HCT116 (cell line): Measurements from ENCODE around the gene CHST11. TPM values are rescaled to one million over a fixed set of nuclear protein-coding genes. Genes with fewer than 3 reads are reported as not detected.
A peak's percentile ranks its signal among the peaks of the same experiment; 100 is the strongest.

Experiments
- ATAC-seq: fragments of 200-7000 bp; cut with Tn5 transposase; 2 replicates; pipeline ENCODE4 v1.9.1; 2020; ENCODE audit warnings: mild to moderate bottlenecking, moderate library complexity
- BruUV-seq: library from RNA; stranded (reverse); fragments of 400-500 nt; replicated peaks from 2 replicates; lab custom pipeline; 2021; lab: Mats Ljungman, UMichigan
- CTCF ChIA-PET: fragments of 300-600 bp; sonication (Branson Sonifier 250); formaldehyde crosslinking; loops from one replicate; lab custom pipeline; 2021; ENCODE audit warnings: antibody characterized with exemption; lab: Charles Lee
- POLR2A ChIA-PET: fragments of 300-600, 350-600 bp; sonication (Branson Sonifier 250); formaldehyde crosslinking; loops from one replicate; lab custom pipeline; 2021; ENCODE audit warnings: antibody characterized with exemption; lab: Charles Lee
- RAD21 ChIA-PET, 2 experiments: fragments of 300-600 bp; sonication (Branson Sonifier 250); formaldehyde crosslinking; loops; one replicate each; lab custom pipeline; 2023; ENCODE audit warnings: low total read pairs in 2 of 2; ENCODE audit not compliant: uncharacterized antibody in 2 of 2, unreplicated experiment in 2 of 2, low non-redundant PET in 1 of 2; lab: Charles Lee
- DNase-seq: peaks from one replicate; pipeline ENCODE4 v3.0.0-alpha.2; 2010; ENCODE audit warnings: low read depth, low spot score
- H2AFZ ChIP-seq: fragments of 200-600 bp; shearing (Covaris generic), sonication (generic); 2 replicates; pipeline ENCODE4 v1.6.1; 2017; ENCODE audit warnings: low read depth, mixed run types, mixed read lengths, antibody characterized with exemption, low read length; ENCODE audit not compliant: poor library complexity, severe bottlenecking
- H3K27ac ChIP-seq: 2 replicates; pipeline ENCODE4 v1.5.1; 2012; ENCODE audit warnings: low read depth, low read length
- H3K27me3 ChIP-seq: fragments of 200-600 bp; sonication (generic); 2 replicates; pipeline ENCODE4 v1.6.1; 2016; ENCODE audit warnings: mixed run types, low read length, mixed read lengths; ENCODE audit not compliant: insufficient read depth
- H3K36me3 ChIP-seq, 2 experiments: fragments of 200-500 bp in 1 of 2; fragments of 200-600 bp in 1 of 2; sonication (Bioruptor generic) in 1 of 2; sonication (generic) in 1 of 2; 2 replicates each; pipeline versions ENCODE4 v1.5.1 to v1.6.1; 2014 to 2016; ENCODE audit warnings: low read length in 2 of 2, inconsistent platforms in 1 of 2, mixed read lengths in 1 of 2, mixed run types in 1 of 2; ENCODE audit not compliant: insufficient read depth in 2 of 2, control insufficient read depth in 1 of 2
- H3K4me1 ChIP-seq, 2 experiments: fragments of 200-600 bp in 1 of 2; sonication (generic) in 1 of 2; 2 replicates each; pipeline versions ENCODE4 v1.5.1 to v1.6.1; 2012 to 2017; ENCODE audit warnings: low read length in 2 of 2, inconsistent platforms in 1 of 2, mild to moderate bottlenecking in 1 of 2, mixed read lengths in 1 of 2, mixed run types in 1 of 2, moderate library complexity in 1 of 2; ENCODE audit not compliant: insufficient read depth in 2 of 2, control insufficient read depth in 1 of 2
- H3K4me2 ChIP-seq: fragments of 200-600 bp; sonication (generic); 2 replicates; pipeline ENCODE4 v1.6.1; 2017; ENCODE audit warnings: mixed run types, low read length, mixed read lengths
- H3K4me3 ChIP-seq, 2 experiments: fragments of 200-600 bp in 1 of 2; sonication (generic) in 1 of 2; replicated peaks in 1 of 2; 2 replicates each; pipeline ENCODE4 v1.5.1; 2011 to 2016; ENCODE audit warnings: low read length in 2 of 2, control low read depth in 1 of 2, low read depth in 1 of 2, mild to moderate bottlenecking in 1 of 2, mixed read lengths in 1 of 2, mixed run types in 1 of 2
- H3K79me2 ChIP-seq: fragments of 200-600 bp; sonication (generic); 2 replicates; pipeline ENCODE4 v1.6.1; 2017; ENCODE audit warnings: mild to moderate bottlenecking, mixed run types, low read length, moderate library complexity, mixed read lengths; ENCODE audit not compliant: insufficient read depth
- H3K9ac ChIP-seq: fragments of 200-600 bp; sonication (generic); 2 replicates; pipeline ENCODE4 v1.6.1; 2016; ENCODE audit warnings: low read length, mixed read lengths
- H3K9me2 ChIP-seq: fragments of 200-600 bp; sonication (generic), shearing (Covaris generic); 2 replicates; pipeline ENCODE4 v1.6.1; 2017; ENCODE audit warnings: mixed run types, mild to moderate bottlenecking, moderate library complexity; ENCODE audit not compliant: insufficient read depth
- H3K9me3 ChIP-seq, 2 experiments: fragments of 200-500 bp in 1 of 2; fragments of 200-600 bp in 1 of 2; sonication (Bioruptor generic) in 1 of 2; sonication (generic) in 1 of 2; 2 replicates each; pipeline ENCODE4 v1.6.1; 2014 to 2017; ENCODE audit warnings: low read length in 2 of 2, mixed read lengths in 2 of 2, inconsistent platforms in 1 of 2, low read depth in 1 of 2, mild to moderate bottlenecking in 1 of 2, mixed run types in 1 of 2, moderate library complexity in 1 of 2; ENCODE audit not compliant: control insufficient read depth in 1 of 2, insufficient read depth in 1 of 2
- H4K20me1 ChIP-seq: fragments of 200-600 bp; sonication (generic), shearing (Covaris generic); 2 replicates; pipeline ENCODE4 v1.6.1; 2017; ENCODE audit warnings: mixed run types, mild to moderate bottlenecking, moderate library complexity; ENCODE audit not compliant: insufficient read depth
- EZH2phosphoT487 ChIP-seq: fragments of 200-600 bp; IDR thresholded peaks from 2 replicates; pipeline ENCODE4 v1.6.1; 2018; ENCODE audit warnings: antibody characterized with exemption, borderline replicate concordance
- MAX ChIP-seq: IDR thresholded peaks from 2 replicates; pipeline ENCODE4 v1.6.1; 2012
- REST ChIP-seq: IDR thresholded peaks from 2 replicates; pipeline ENCODE4 v1.6.1; 2012; ENCODE audit warnings: low read depth
- SP1 ChIP-seq: IDR thresholded peaks from 2 replicates; pipeline ENCODE4 v1.6.1; 2012; ENCODE audit warnings: low read depth
- TCF7L2 ChIP-seq: IDR thresholded peaks from 2 replicates; pipeline ENCODE4 v1.7.0; 2011; ENCODE audit warnings: borderline replicate concordance, inconsistent platforms; ENCODE audit not compliant: insufficient read depth, insufficient read length; ENCODE audit errors: extremely low read depth
- intact Hi-C: fragments of 100-400 bp; cut with micrococcal nuclease; formaldehyde crosslinking; loops from 2 replicates; pipeline ENCODE4 v1.10.0; 2022
- total RNA-seq: library from RNA; stranded (reverse); gene quantifications from one replicate; pipeline ENCODE4 v1.2.1, GENCODE V29; 2021; ENCODE audit not compliant: unreplicated experiment

The CHST11 gene
- total RNA-seq, 1 experiment from 2014 or later = 10.1 TPM

GRCh38 chr12:104555648-104556047 lies 98.9 kb downstream of the CHST11 start:
- Histone ChIP-seq H3K4me3 (no peak overlapping the region), H3K27ac (no peak overlapping the region), H2AFZ (no peak overlapping the region), H3K9me2 (no peaks in the 10 kb centered on the region), H3K27me3 (no peaks in the 10 kb centered on the region), H3K9ac (no peak overlapping the region), H4K20me1 (no peaks in the 10 kb centered on the region), H3K4me2 (no peak overlapping the region), H3K36me3 (no peaks in the 10 kb centered on the region), H3K79me2 (no peaks in the 10 kb centered on the region), H3K4me1 (no peaks in the 10 kb centered on the region), H3K9me3 (peaks cover 0 to 4% of the 10 kb centered on the region in 2 experiments; a peak in 1 of 4 replicates)
- ATAC-seq = no peak
- intact Hi-C loops = no loop called here
- BruUV-seq = no TSS peak
- ChIA-PET CTCF (no interaction called here), POLR2A (no interaction called here), RAD21 (no interaction called here)
- TF ChIP-seq MAX (no peak), TCF7L2 (peak; percentile 79), REST (no peak), SP1 (no peak), EZH2phosphoT487 (no peak)
- DNase-seq = no peak
